GM23248 (cell line): ENCODE measurements around the gene SULF2.

ENCODE experiments used
- EZH2 ChIP-seq: fragments of 200-600 bp; sonication (generic); IDR thresholded peaks from 2 replicates; pipeline ENCODE4 v1.6.1; 2018; ENCODE audit warnings: antibody characterized with exemption, mild to moderate bottlenecking; ENCODE audit not compliant: insufficient read depth, poor library complexity, severe bottlenecking
- EZH2phosphoT487 ChIP-seq: fragments of 200-600 bp; sonication (generic); IDR thresholded peaks from 2 replicates; pipeline ENCODE4 v1.6.1; 2018; ENCODE audit warnings: antibody characterized with exemption, moderate library complexity, mild to moderate bottlenecking, low read depth; ENCODE audit not compliant: insufficient read depth

GRCh38 chr20:47747669-47748031 is 37.6 kb downstream of the SULF2 start:
- no peak for TF ChIP-seq EZH2phosphoT487
- TF ChIP-seq EZH2, result no peak
